GM12878 (cell line): Measurements from ENCODE around the gene QSOX2. TPM values are rescaled to one million over a fixed set of nuclear protein-coding genes. Genes with fewer than 3 reads are reported as not detected.

Experiments
- ATAC-seq: fragments of 200-7000 bp; cut with Tn5 transposase; 3 replicates; pipeline ENCODE4 v1.9.1; 2020; ENCODE audit warnings: mild to moderate bottlenecking, moderate library complexity
- BruUV-seq: library from RNA; stranded (reverse); fragments of 400-500 nt; replicated peaks from 2 replicates; lab custom pipeline; 2021; lab: Mats Ljungman, UMichigan
- CTCF ChIA-PET: fragments of 300-600 bp; sonication (Branson Sonifier 250); formaldehyde crosslinking; extraction: SDS; loops from one replicate; lab custom pipeline; 2021; ENCODE audit warnings: inconsistent platforms; lab: Yijun Ruan, JAX
- POLR2A ChIA-PET: fragments of 350-600 bp; formaldehyde crosslinking; extraction: SDS; loops from one replicate; lab custom pipeline; 2021; ENCODE audit warnings: inconsistent platforms; lab: Charles Lee
- RAD21 ChIA-PET: fragments of 300-600 bp; sonication (Branson Sonifier 250); formaldehyde crosslinking; loops from one replicate; lab custom pipeline; 2023; ENCODE audit warnings: antibody characterized with exemption; ENCODE audit not compliant: unreplicated experiment; lab: Charles Lee
- SMC1A ChIA-PET: fragments of 300-600 bp; sonication (Branson Sonifier 250); formaldehyde crosslinking; loops from one replicate; lab custom pipeline; 2023; ENCODE audit not compliant: unreplicated experiment, uncharacterized antibody; lab: Charles Lee
- DNase-seq: peaks from one replicate; pipeline ENCODE4 v3.0.0-alpha.2; 2011; ENCODE audit warnings: low read depth, low spot score
- FAIRE-seq: peaks from 3 replicates; lab custom pipeline; 2011; peaks lifted over from hg19 to GRCh38; lab: Jason Lieb, UNC
- H2AFZ ChIP-seq: 2 replicates; pipeline ENCODE4 v1.6.0; 2011; ENCODE audit warnings: low read depth, low read length, control low read depth; ENCODE audit not compliant: control insufficient read depth
- H3K27ac ChIP-seq: 2 replicates; pipeline ENCODE4 v1.5.1; 2011; ENCODE audit warnings: control low read depth; ENCODE audit not compliant: control insufficient read depth, insufficient read depth
- H3K27me3 ChIP-seq, 2 experiments: replicated peaks in 1 of 2; 2 replicates each; pipeline versions ENCODE4 v1.6.0 to v1.6.1; 2011; ENCODE audit warnings: low read length in 1 of 2; ENCODE audit not compliant: control insufficient read depth in 2 of 2, insufficient read depth in 2 of 2
- H3K36me3 ChIP-seq, 2 experiments: 2 replicates each; pipeline ENCODE4 v1.5.1; 2011; ENCODE audit warnings: low read length in 1 of 2; ENCODE audit not compliant: control insufficient read depth in 2 of 2, insufficient read depth in 2 of 2
- H3K4me1 ChIP-seq: 2 replicates; pipeline ENCODE4 v1.6.1; 2011; ENCODE audit warnings: mild to moderate bottlenecking, low read length, moderate library complexity, mixed read lengths; ENCODE audit not compliant: control insufficient read depth, insufficient read depth
- H3K4me2 ChIP-seq: 2 replicates; pipeline ENCODE4 v1.6.0; 2011; ENCODE audit warnings: control low read depth; ENCODE audit not compliant: control insufficient read depth, insufficient read depth
- H3K4me3 ChIP-seq: fragments of 200-600 bp; sonication (generic); 2 replicates; pipeline ENCODE4 v1.5.1; 2016
- H3K79me2 ChIP-seq: 2 replicates; pipeline ENCODE4 v1.6.0; 2011; ENCODE audit warnings: low read length; ENCODE audit not compliant: control insufficient read depth, insufficient read depth
- H3K9ac ChIP-seq: 2 replicates; pipeline ENCODE4 v1.8.0; 2011; ENCODE audit warnings: low read length, control low read depth, mixed read lengths; ENCODE audit not compliant: control insufficient read depth, insufficient read depth
- H3K9me3 ChIP-seq: replicated peaks from 3 replicates; pipeline ENCODE4 v1.5.1; 2011; ENCODE audit warnings: mild to moderate bottlenecking, low read length; ENCODE audit not compliant: control insufficient read depth, insufficient read depth
- H4K20me1 ChIP-seq: 2 replicates; pipeline ENCODE4 v1.6.0; 2011; ENCODE audit not compliant: control insufficient read depth, insufficient read depth
- CBX3 ChIP-seq: fragments of 200-600 bp; sonication (generic); IDR thresholded peaks from 2 replicates; pipeline ENCODE4 v1.6.1; 2016; ENCODE audit warnings: low read depth, borderline replicate concordance
- GABPA ChIP-seq: IDR thresholded peaks from 2 replicates; pipeline ENCODE4 v1.6.1; 2014; ENCODE audit warnings: antibody characterized with exemption, low read depth, mild to moderate bottlenecking, inconsistent platforms
- HDAC2 ChIP-seq: fragments of 200-600 bp; sonication (generic); IDR thresholded peaks from 2 replicates; pipeline ENCODE4 v1.6.1; 2017
- MLLT1 ChIP-seq: fragments of 450-650 bp; IDR thresholded peaks from 2 replicates; pipeline ENCODE4 v1.6.1; 2016; ENCODE audit warnings: mild to moderate bottlenecking
- PBX3 ChIP-seq: IDR thresholded peaks from 2 replicates; pipeline ENCODE4 v1.6.1; 2011; ENCODE audit warnings: mild to moderate bottlenecking, low read depth, low read length, moderate library complexity; ENCODE audit not compliant: insufficient replicate concordance
- RELB ChIP-seq: fragments of 450-650 bp; IDR thresholded peaks from 2 replicates; pipeline ENCODE4 v1.6.1; 2017; ENCODE audit warnings: low read depth, mild to moderate bottlenecking, moderate library complexity
- ZSCAN29 ChIP-seq: fragments of 450-650 bp; IDR thresholded peaks from 2 replicates; pipeline ENCODE4 v1.6.1; 2017; ENCODE audit warnings: mild to moderate bottlenecking, moderate library complexity
- WGBS: methylation state at CpG from one replicate; pipeline ENCODE4 v1.1.6; 2016; ENCODE audit warnings: low lambda C conversion rate; ENCODE audit not compliant: insufficient replicate concordance, insufficient coverage; ENCODE audit errors: missing lambda C conversion rate; 5-methylcytosine and 5-hydroxymethylcytosine counted together
- in situ Hi-C: fragments of 300-500 bp; cut with MboI; formaldehyde crosslinking; loops from 9 replicates; pipeline ENCODE4 v1.14.3; 2018; ENCODE audit warnings: mixed read lengths
- intact Hi-C: fragments of 100-400 bp; cut with micrococcal nuclease; formaldehyde crosslinking; loops from one replicate; pipeline ENCODE4 v1.14.2; 2022; ENCODE audit not compliant: unreplicated experiment
- polyA plus RNA-seq, 11 experiments: library from polyadenylated mRNA; depleted of rRNA in 4 of 11; unstranded in 6 of 11; stranded (reverse) in 5 of 11; fragments of >200 nt; fragmentation: Nextera tagmentation in 4 of 11; fragmentation: Illumina TruSeq in 1 of 11; extraction: Ambion mirVana in 4 of 11; extraction: Trizol in 1 of 11; gene quantifications; 1 replicate in 1 of 11; 2 replicates in 10 of 11; pipeline versions ENCODE4 v1.2.1 to v1.2.3, GENCODE V29; 2011 to 2016; ENCODE audit warnings: inconsistent platforms in 2 of 11, missing spikeins in 2 of 11, low read depth in 1 of 11
- total RNA-seq, 4 experiments: library from RNA; depleted of rRNA in 3 of 4; stranded (reverse); fragments of >200 nt in 3 of 4; fragmentation: Illumina TruSeq in 1 of 4; extraction: Trizol in 1 of 4; gene quantifications; 2 replicates each; pipeline versions ENCODE4 v1.2.1 to v1.2.3, GENCODE V29; 2013 to 2021

The QSOX2 gene
- total and polyA plus RNA-seq, 10 of the 15 experiments (the other 5 are each of a cell fraction or from before 2014, with no cell fraction given) = 0.34 to 16.1 (median 8.2) TPM

- 89% methylated on average over 34 of the region's 34 CpGs for WGBS
- Histone ChIP-seq H3K4me3 (no peak overlapping the region), H4K20me1 (no peaks in the 10 kb centered on the region), H3K4me1 (no peaks in the 10 kb centered on the region), H3K27ac (no peak overlapping the region), H3K27me3 (no peaks in the 10 kb centered on the region), H3K4me2 (no peak overlapping the region), H2AFZ (no peak overlapping the region), H3K9ac (no peak overlapping the region), H3K36me3 (no peaks in the 10 kb centered on the region), H3K79me2 (no peaks in the 10 kb centered on the region), H3K9me3 (no peaks in the 10 kb centered on the region; the same call in 2 of the 3 replicates)
- no peak for TF ChIP-seq CBX3
- TF ChIP-seq PBX3 = peak; percentile 23
- ChIA-PET SMC1A (no interaction called here), CTCF (no interaction called here), RAD21 (no interaction called here), POLR2A (no interaction called here)
- in situ Hi-C loops (no loop called here), intact Hi-C loops (no loop called here)
- DNase-seq = no peak
- no peak for ATAC-seq
- no peak for FAIRE-seq
- BruUV-seq = no TSS peak
Measured at GRCh38 chr9:136292591-136293448, 47.2 kb upstream of the QSOX2 start.

GRCh38 chr9:136292026-136292538 lies 46.5 kb upstream of the QSOX2 start:
- Histone ChIP-seq H4K20me1 (no peaks in the 10 kb centered on the region), H2AFZ (no peak overlapping the region), H3K4me2 (no peak overlapping the region), H3K27me3 (no peaks in the 10 kb centered on the region), H3K4me3 (no peak overlapping the region), H3K27ac (no peak overlapping the region), H3K79me2 (no peaks in the 10 kb centered on the region), H3K36me3 (no peaks in the 10 kb centered on the region), H3K4me1 (no peaks in the 10 kb centered on the region), H3K9ac (no peak overlapping the region), H3K9me3 (no peaks in the 10 kb centered on the region; the same call in 2 of the 3 replicates)
- intact Hi-C loops = no loop called here
- 64% methylated on average over 19 of the region's 19 CpGs for WGBS
- RAD21 ChIA-PET = no interaction called here
- DNase-seq = no peak
- CTCF ChIA-PET = no interaction called here
- BruUV-seq = no TSS peak
- no peak for FAIRE-seq
- SMC1A ChIA-PET = no interaction called here
- POLR2A ChIA-PET = no interaction called here
- in situ Hi-C loops = no loop called here
- no peak for ATAC-seq
- TF ChIP-seq GABPA (no peak), ZSCAN29 (no peak), RELB (no peak), MLLT1 (no peak), HDAC2 (no peak)
